Gastroesophageal sphincter (tissue), 4 donors: Measurements from ENCODE around the gene C2CD5. TPM values are rescaled to one million over a fixed set of nuclear protein-coding genes. Genes with fewer than 3 reads are reported as not detected.

Source experiments
- ATAC-seq: fragments of 150-250 bp; one replicate; pipeline ENCODE4 v1.9.1; 2016; ENCODE audit warnings: mild to moderate bottlenecking, moderate library complexity
- H3K27ac ChIP-seq, 4 donors: fragments of 200-600 bp; sonication (generic) in 3 of 4; 1 replicate in 3 of 4; 2 replicates in 1 of 4; pipeline ENCODE4 v1.5.1; 2016 to 2019
- H3K27me3 ChIP-seq: fragments of 200-600 bp; sonication (generic); one replicate; pipeline ENCODE4 v1.5.1; 2019
- H3K36me3 ChIP-seq, 2 donors: fragments of 200-600 bp; sonication (generic); one replicate each; pipeline ENCODE4 v1.5.1; 2019; ENCODE audit warnings: control low read depth in 1 of 2
- H3K4me1 ChIP-seq, 3 donors: fragments of 200-600 bp; sonication (generic); 1 replicate in 2 of 3; 2 replicates in 1 of 3; pipeline ENCODE4 v1.5.1; 2016 to 2019; ENCODE audit warnings: control low read depth in 2 of 3
- H3K4me3 ChIP-seq, 2 donors: fragments of 200-600 bp; sonication (generic); one replicate each; pipeline ENCODE4 v1.5.1; 2019; ENCODE audit warnings: mild to moderate bottlenecking in 1 of 2, moderate library complexity in 1 of 2
- H3K9me3 ChIP-seq, 3 donors: fragments of 200-600 bp; sonication (generic); one replicate each; pipeline ENCODE4 v1.5.1; 2017 to 2019; ENCODE audit warnings: control low read depth in 2 of 3
- EP300 ChIP-seq: sonication (generic); formaldehyde crosslinking; IDR thresholded peaks from one replicate; pipeline ENCODE4 v1.6.1; 2017; ENCODE audit warnings: antibody characterized with exemption, mild to moderate bottlenecking
- POLR2A ChIP-seq, 2 donors: fragments of 450-650 bp; IDR thresholded peaks; one replicate each; pipeline ENCODE4 v1.6.1; 2017; ENCODE audit warnings: antibody characterized with exemption in 2 of 2, mild to moderate bottlenecking in 2 of 2, moderate library complexity in 1 of 2
- POLR2AphosphoS5 ChIP-seq: sonication (generic); formaldehyde crosslinking; IDR thresholded peaks from one replicate; pipeline ENCODE4 v1.6.1; 2017; ENCODE audit warnings: antibody characterized with exemption
- WGBS, 2 donors: methylation state at CpG; one replicate each; pipeline ENCODE4 v1.1.5; 2018; ENCODE audit warnings: low coverage in 1 of 2; 5-methylcytosine and 5-hydroxymethylcytosine counted together
- total RNA-seq, 4 donors: library from RNA; depleted of rRNA; stranded (reverse); fragments of >200 nt; gene quantifications; one replicate each; pipeline ENCODE4 v1.1.0, GENCODE V29; 2016
- TF ChIP-seq, protein P1 (sequence below), 4 experiments: fragments of 200-600 bp in 2 of 4; fragments of 450-650 bp in 2 of 4; sonication (generic) in 1 of 4; IDR thresholded peaks; one replicate each; pipeline ENCODE4 v1.5.1; 2017 to 2019; ENCODE audit warnings: antibody characterized with exemption in 4 of 4, mild to moderate bottlenecking in 2 of 4, moderate library complexity in 2 of 4

Gene C2CD5
- total RNA-seq, 4 donors from 2014 or later = 18.9 to 72.8 (median 31.7) TPM

DNA sequence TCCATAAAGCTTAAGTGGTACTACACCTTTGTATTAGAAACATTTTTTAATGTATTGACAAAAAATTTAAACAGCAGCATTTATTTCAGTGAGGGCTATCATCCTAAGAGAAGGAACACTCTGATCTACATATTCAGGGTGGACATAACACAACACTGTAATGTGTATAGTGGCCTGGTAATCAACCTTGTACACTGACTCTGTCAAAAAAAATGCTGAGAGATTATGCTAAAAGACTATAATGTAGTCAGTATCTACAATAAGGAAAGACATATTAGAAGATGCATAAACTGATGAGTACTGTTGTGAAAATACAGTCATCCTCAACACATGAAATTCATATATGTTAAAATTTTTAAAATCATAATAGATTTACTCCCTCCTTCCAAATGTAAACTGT lies 68.2 kb downstream of the C2CD5 start:
- TF ChIP-seq POLR2A (IDR thresholded peaks at IDR 0.05) (no peak), POLR2AphosphoS5 (no peak), EP300 (no peak)
- TF ChIP-seq, protein P1, sequence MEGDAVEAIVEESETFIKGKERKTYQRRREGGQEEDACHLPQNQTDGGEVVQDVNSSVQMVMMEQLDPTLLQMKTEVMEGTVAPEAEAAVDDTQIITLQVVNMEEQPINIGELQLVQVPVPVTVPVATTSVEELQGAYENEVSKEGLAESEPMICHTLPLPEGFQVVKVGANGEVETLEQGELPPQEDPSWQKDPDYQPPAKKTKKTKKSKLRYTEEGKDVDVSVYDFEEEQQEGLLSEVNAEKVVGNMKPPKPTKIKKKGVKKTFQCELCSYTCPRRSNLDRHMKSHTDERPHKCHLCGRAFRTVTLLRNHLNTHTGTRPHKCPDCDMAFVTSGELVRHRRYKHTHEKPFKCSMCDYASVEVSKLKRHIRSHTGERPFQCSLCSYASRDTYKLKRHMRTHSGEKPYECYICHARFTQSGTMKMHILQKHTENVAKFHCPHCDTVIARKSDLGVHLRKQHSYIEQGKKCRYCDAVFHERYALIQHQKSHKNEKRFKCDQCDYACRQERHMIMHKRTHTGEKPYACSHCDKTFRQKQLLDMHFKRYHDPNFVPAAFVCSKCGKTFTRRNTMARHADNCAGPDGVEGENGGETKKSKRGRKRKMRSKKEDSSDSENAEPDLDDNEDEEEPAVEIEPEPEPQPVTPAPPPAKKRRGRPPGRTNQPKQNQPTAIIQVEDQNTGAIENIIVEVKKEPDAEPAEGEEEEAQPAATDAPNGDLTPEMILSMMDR (IDR thresholded peaks at IDR 0.05) = no peak
- peaks cover 0 to 43% of the 10 kb centered on the region in 2 donors for H3K36me3 ChIP-seq
- ATAC-seq = no peak

DNA sequence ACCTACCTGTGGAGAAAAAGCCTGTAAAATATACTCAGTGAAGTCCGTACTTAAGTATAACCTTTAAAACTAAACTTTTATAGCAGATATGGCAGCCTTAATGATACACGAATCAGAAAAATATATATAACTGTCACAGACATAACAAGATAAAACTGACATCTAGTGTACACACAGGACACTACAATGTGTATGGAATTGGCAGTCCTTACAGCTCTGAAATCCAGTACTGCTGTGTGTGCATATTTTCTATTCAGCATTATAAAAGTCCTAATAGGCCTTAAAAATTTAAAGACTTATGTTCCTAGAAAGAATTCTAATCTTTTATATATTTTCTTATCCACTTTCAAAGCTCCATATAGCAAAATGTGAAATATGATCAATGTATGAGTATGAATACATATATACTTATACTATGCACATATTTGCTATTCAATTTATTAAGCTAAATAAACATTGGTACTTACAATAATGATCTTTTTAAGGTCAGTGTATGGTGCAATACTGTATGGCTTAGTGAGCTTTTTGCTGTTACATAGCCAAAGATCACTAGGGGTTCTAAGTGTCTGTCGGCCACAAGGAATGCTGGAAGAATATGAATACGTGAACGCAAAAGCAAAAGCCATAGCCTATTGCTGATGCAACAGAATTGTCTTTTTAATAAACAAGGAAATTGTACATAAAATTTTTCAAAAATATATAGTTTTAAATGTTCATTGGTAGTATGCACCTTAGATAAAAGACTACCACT lies 69.2 kb downstream of the C2CD5 start:
- Histone ChIP-seq H3K27ac (no peak overlapping the region), H3K36me3 (peaks cover 0 to 48% of the 10 kb centered on the region in 2 donors), H3K4me3 (no peak overlapping the region), H3K9me3 (no peaks in the 10 kb centered on the region), H3K27me3 (no peaks in the 10 kb centered on the region), H3K4me1 (no peaks in the 10 kb centered on the region)
- TF ChIP-seq EP300 (no peak), POLR2A (IDR thresholded peaks at IDR 0.05) (no peak), POLR2AphosphoS5 (no peak)
- TF ChIP-seq, protein P1 (IDR thresholded peaks at IDR 0.05) = no peak
- 81 to 96% methylated on average over 5 of the region's 5 CpGs for WGBS, 2 donors
- no peak for ATAC-seq

More for the DNA sequence above, 68.2 kb downstream of the C2CD5 start:
- Histone ChIP-seq H3K27ac (no peak overlapping the region), H3K9me3 (no peaks in the 10 kb centered on the region), H3K27me3 (no peaks in the 10 kb centered on the region), H3K4me1 (no peaks in the 10 kb centered on the region), H3K4me3 (no peak overlapping the region)

DNA sequence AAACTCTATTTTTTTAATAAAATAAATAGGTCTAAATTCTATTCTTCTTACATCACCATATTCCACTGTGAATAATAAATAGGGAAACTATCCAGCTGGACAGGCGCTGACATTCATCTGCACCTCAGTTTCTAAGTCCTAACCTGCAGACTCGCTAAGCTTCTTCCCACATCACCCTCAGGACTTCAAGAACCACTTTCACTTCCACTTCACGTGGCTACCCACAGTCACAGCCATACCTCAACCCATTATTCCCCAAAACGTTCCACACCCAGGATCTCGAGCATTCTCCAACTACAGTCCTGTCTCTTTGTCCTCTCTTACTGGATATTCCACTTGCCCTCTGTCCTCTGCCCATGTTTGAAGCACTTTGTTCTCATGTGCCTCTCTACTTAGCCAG lies 71.1 kb downstream of the C2CD5 start:
- H3K9me3 ChIP-seq = no peaks in the 10 kb centered on the region
- ATAC-seq = no peak
- no peak for TF ChIP-seq POLR2AphosphoS5
- TF ChIP-seq, protein P1 (IDR thresholded peaks at IDR 0.05) = no peak
- TF ChIP-seq EP300 = no peak
- 81 to 92% methylated on average over 3 to 5 of the region's 5 CpGs for WGBS, 2 donors
- no peaks in the 10 kb centered on the region for H3K27me3 ChIP-seq
- H3K36me3 ChIP-seq = peaks cover 0 to 58% of the 10 kb centered on the region in 2 donors
- no peak overlapping the region for H3K27ac ChIP-seq
- no peak overlapping the region for H3K4me3 ChIP-seq
- no peaks in the 10 kb centered on the region for H3K4me1 ChIP-seq

DNA sequence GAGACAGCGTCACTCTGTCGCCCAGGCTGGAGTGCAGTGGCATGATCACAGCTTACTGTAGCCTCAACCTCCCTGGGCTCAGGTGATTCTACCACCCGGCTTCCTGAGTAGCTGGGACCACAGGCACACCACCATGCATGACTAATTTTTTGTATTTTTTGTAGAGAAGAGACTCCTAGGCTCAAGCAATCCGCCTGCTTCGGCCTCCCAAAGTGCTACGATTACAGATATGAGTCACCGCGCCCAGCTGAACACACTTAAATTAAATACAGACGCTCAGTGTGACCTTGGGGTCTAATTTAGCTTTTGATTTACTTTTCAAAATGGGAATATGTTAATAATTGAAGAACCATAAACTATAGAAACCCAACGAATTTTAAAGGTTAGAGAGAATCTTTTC lies 77.2 kb downstream of the C2CD5 start:
- Histone ChIP-seq H3K27ac (no peak overlapping the region), H3K27me3 (no peaks in the 10 kb centered on the region), H3K4me1 (no peaks in the 10 kb centered on the region), H3K36me3 (peaks cover 0 to 57% of the 10 kb centered on the region in 2 donors), H3K9me3 (no peaks in the 10 kb centered on the region), H3K4me3 (no peak overlapping the region)
- 90 to 91% methylated on average over 6 to 10 of the region's 10 CpGs for WGBS, 2 donors
- ATAC-seq = no peak
- TF ChIP-seq, protein P1 (IDR thresholded peaks at IDR 0.05) = no peak
- TF ChIP-seq POLR2AphosphoS5 = no peak
- no peak for TF ChIP-seq EP300
- no peak for TF ChIP-seq POLR2A (IDR thresholded peaks at IDR 0.05)

DNA sequence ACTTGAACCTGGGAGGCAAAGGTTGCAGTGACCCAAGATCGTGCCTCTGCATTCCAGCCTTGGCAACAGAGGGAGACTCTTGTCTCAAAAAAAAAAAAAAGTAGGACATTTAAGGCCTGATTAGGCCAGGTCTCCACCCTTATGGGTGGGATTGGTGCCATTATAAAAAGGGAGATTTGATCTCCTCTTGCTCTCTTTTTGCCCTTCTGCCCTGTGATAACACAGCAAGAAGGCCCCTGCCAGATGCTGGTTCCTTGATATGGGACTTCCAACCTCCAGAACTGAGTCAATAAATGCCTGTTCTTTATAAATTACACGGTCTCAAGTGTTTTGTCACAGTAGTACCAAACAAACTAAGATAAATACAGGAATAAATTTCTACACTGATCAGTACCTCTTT lies 81.0 kb downstream of the C2CD5 start:
- Histone ChIP-seq H3K27ac (no peak overlapping the region), H3K27me3 (no peaks in the 10 kb centered on the region), H3K4me1 (no peaks in the 10 kb centered on the region), H3K4me3 (no peak overlapping the region), H3K9me3 (no peaks in the 10 kb centered on the region), H3K36me3 (peaks cover 0 to 18% of the 10 kb centered on the region in 2 donors)
- no peak for ATAC-seq
- 81 to 93% methylated on average over 2 of the region's 2 CpGs for WGBS, 2 donors
- no peak for TF ChIP-seq POLR2AphosphoS5
- TF ChIP-seq POLR2A (IDR thresholded peaks at IDR 0.05) = no peak
- no peak for TF ChIP-seq EP300
- TF ChIP-seq, protein P1 (IDR thresholded peaks at IDR 0.05) = no peak
